EL (cell line): ENCODE data around the gene LCE1E.

Source experiments
- DNase-seq: peaks from one replicate; pipeline ENCODE4 v3.0.0-alpha.2; 2016

The LCE1E gene, protein sequence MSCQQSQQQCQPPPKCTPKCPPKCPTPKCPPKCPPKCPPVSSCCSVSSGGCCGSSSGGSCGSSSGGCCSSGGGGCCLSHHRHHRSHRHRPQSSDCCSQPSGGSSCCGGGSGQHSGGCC

DNA sequence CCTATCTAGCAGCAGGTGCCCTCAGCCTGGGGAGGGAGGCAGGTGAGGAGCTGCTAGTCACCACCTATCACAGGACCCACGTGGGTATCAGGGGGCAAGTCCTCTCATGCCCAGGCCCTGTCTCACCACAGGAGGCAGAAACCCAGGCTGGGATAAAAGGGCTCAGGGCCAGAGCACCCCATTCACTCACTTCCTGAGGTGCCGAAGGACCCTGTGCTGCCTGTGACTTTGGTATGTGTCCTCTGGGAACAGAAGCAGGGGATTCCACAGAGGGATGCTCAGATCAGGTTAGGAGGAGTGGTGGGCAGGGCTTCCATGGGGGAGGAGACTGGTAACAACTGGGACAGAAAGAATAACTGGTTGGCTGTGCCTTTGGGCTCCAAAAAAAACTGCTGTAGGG, at the start of gene LCE1E:
Gene LCE1E, plus strand, starts transcription at position 181 of the 400 bp plus-strand sequence. CDS start 1,043 bp downstream, outside the sequence.
- DNase-seq = no peak

GRCh38 chr1:152737997-152738396, 48.1 kb upstream of the LCE1E start:
- DNase-seq = no peak

DNA sequence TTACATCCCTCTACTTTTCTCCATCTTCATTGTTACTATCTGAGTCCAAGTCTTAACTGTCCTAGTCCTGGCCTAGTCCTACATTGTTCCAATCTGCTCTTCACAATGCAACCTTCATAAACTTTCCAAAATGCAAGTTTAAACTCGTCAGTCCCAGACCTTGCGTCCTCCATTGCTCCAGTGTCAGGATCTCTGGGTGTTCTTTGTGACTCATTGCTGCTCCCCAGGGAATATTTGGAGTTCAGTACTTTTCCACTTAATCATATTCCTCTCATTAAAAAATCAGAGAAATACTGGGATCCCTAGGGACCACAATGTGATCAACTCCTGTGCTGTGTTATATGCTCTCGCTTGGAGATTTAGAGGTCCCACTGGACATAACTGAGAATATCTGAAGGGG, 46.2 kb upstream of the LCE1E start:
- no peak for DNase-seq

GRCh38 chr1:152741656-152742055, 44.4 kb upstream of the LCE1E start:
- no peak for DNase-seq

GRCh38 chr1:152743371-152744145, 42.5 kb upstream of the LCE1E start:
- DNase-seq = no peak

DNA sequence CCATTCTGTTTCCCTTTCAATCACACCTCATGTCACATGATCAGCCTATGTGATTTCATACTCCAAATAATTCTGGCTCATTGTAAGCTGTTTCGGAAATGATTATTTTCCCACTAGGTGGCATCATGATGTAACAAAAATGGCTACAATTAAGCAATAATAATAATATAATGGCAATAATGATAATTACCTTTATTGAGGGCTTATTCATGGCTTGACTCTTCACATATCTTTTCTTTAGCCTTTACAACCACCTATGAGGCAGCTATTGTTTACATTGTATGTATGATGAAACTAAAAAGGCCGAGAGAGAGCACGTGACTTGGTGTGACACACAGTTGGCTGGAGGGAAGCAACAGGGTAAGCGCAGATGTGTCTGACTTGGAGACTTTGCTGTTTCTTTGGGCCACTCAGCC, 40.8 kb upstream of the LCE1E start:
- DNase-seq = peak; percentile 68

GRCh38 chr1:152745765-152746444, 40.2 kb upstream of the LCE1E start:
- DNase-seq = no peak

- peak; percentile 13 for DNase-seq
Observed at GRCh38 chr1:152747831-152748230, 38.2 kb upstream of the LCE1E start.

GRCh38 chr1:152752225-152752624, 33.8 kb upstream of the LCE1E start:
- peak; percentile 88 for DNase-seq

DNA sequence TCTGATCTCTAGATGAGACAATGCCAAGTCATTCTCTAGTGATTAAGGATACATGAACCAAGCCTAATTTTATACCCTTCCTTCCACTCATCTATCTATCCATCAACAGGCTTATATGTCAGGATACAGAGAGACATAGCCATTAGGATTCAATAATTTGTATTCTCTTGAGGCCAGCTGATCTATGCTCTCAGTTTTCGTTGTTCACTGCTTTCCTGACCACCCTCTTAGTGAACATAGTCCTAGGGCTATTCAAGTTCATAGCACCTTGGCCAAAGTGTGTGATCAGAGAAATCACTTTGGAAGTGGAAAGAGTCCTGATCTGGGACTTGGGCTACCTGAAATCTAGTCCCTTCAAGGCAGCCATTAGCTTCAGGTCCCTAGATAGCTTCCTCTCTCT, 32.5 kb upstream of the LCE1E start:
- DNase-seq = no peak

DNA sequence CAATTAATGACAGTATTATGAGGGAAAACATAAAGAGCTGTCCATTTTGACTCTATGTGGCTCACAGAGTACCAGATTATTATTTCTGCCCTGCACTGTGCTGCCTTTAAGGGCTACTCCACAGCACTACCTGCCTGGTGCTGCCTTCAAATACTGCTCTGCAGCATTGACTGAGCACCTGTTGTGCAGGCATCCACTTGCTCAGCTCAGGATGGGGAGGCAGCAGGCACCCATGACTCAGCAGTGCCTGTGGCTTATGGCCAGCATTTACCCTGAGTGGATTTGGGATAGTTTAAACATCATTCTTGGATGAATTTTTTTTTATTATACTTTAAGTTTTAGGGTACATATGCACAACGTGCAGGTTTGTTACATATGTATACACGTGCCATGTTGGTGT, 29.2 kb upstream of the LCE1E start:
- no peak for DNase-seq

DNA sequence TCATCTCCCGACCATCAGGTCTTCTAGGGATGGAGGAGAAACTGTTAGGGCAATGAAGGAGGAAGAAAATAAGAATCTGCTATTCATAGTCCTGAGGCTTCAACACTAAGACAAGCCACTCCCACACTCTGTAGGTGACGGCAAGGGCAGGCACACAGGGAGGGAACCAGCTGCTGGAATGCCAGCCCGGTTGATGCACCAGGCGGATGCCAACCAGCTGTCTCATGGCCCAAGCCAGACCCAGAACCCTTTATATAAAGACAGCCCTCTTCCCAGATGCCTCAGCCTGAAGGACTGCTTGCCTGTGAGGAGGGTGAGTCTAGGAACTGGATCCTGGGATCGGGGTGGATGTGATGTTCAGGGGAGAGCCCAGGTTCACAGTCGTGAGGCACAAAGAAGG, 28.3 kb upstream of the LCE1E start, which contains the start of gene KPRP:
Gene KPRP, plus strand, starts transcription at position 279 of the 400 bp plus-strand sequence. CDS start 1,564 bp downstream, outside the sequence.
- DNase-seq = no peak

DNA sequence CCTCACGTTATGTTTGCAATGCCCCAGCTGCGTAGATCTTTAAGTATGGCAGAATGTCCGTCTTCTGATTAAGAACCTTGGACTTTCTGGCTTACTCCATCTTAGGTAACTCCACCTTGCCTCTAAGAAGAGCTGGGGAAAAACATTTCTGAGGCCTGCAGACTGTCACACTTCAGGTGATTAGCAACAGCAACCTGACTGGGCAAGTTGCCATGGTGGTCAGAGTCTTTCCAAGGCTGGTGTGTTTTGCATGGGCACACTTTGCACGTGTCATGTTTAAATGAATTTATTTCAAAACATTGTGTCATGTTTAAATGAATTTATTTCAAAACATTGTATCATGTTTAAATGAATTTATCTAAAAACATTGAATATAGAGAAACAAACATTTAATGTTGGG, 27.4 kb upstream of the LCE1E start:
- no peak for DNase-seq

DNA sequence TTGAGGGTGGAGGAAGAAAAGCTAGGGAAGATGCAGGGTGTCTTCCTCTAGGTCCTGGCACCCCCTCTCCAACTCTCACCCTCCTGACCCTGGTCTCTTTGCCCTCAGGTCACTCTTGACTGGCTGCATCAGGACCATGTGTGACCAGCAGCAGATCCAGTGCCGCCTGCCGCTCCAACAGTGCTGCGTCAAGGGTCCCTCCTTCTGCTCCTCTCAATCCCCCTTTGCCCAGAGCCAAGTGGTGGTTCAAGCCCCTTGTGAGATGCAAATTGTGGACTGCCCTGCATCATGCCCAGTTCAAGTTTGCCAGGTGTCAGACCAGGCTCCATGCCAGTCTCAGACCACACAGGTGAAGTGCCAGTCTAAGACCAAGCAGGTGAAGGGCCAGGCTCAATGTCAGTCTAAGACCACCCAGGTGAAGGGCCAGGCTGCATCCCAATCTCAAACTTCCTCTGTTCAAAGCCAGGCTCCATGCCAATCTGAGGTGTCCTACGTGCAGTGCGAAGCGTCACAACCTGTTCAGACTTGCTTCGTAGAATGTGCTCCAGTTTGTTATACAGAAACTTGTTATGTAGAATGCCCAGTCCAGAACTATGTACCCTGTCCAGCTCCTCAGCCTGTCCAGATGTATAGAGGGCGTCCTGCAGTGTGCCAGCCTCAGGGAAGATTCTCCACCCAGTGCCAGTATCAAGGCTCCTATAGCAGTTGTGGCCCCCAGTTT, 26.4 kb upstream of the LCE1E start:
- no peak for DNase-seq

- no peak for DNase-seq
Observed at GRCh38 chr1:152760551-152761190, 25.4 kb upstream of the LCE1E start.

DNA sequence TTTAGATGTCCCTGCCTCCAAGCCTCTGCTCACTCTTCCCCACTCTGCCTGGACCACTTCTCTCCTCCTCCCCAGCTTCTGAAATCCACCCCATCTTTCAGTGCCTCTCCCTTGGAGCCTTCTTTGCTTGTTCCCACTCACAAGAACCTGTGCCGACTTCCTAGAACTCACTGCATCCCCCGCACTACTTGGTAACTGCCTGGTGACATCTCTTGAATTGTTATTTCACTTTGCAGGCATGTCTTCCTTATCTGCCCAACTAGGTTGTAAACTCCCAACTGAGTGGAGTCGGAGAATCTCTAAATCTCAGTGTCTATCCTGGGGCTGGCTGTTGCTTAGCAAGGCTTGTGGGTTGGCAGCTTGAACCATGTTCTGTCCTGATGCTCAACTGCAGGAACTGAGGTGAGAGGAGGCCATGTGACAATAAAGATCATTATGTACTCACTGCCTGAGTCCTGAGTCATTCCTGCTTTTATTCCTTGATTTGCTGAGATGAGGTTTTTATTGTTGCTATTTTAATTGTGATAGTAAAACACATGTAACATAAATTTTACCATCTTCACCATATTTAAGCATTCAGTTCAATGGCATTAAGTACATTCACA, 24.3 kb upstream of the LCE1E start:
- DNase-seq = no peak

DNA sequence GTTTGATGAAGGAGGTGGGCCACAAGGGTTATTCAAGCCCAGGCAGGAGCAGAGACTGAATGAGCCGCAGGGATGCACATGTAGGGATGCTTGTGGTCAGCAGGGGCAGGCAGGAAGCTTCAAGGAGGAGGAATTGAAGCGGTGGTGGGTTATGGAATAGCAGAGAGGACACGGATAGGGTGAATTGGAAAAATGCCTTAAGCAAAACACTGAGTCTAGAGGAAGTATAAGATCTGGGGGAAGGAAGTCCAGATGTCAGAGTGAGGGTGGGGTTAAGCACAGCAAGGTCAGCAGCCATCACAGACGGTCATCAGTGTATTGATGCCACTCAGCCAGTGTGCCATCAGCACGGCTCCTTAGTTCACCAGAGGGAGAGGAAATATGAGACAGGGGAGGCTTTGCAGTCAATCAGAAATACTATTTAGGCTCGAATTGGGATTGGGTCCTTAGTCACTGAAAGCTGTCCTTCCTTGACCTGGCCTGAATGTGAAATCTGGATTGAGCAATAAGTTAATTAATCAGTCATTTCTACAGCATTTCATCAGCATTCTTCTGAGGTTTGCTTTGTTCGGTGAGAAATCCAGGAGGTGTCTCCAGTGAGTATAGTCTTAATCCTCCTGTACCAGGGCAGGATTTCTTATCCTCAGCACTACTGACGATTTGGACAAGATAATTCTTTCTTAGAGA, 17.1 kb upstream of the LCE1E start:
- peak; percentile 37 for DNase-seq

- DNase-seq = no peak
Observed at GRCh38 chr1:152770411-152770810, 15.6 kb upstream of the LCE1E start.

- DNase-seq = no peak
Observed at GRCh38 chr1:152774875-152775274, 11.2 kb upstream of the LCE1E start, which contains the start of gene LCE1F. Gene LCE1F, plus strand, starts transcription at chr1:152775140. Its CDS starts 1,232 bp downstream, at chr1:152776372.

DNA sequence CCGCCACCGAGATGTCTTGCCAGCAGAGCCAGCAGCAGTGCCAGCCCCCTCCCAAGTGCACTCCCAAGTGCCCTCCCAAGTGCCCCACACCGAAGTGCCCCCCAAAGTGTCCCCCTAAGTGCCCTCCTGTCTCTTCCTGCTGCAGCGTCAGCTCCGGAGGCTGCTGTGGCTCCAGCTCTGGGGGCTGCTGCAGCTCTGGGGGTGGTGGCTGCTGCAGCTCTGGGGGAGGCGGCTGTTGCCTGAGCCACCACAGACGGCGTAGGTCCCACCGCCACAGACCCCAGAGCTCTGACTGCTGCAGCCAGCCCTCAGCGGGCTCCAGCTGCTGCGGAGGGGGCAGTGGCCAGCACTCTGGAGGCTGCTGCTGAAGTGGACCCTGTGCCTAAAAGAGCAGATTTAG, 9.7 kb upstream of the LCE1E start:
- DNase-seq = no peak

DNA sequence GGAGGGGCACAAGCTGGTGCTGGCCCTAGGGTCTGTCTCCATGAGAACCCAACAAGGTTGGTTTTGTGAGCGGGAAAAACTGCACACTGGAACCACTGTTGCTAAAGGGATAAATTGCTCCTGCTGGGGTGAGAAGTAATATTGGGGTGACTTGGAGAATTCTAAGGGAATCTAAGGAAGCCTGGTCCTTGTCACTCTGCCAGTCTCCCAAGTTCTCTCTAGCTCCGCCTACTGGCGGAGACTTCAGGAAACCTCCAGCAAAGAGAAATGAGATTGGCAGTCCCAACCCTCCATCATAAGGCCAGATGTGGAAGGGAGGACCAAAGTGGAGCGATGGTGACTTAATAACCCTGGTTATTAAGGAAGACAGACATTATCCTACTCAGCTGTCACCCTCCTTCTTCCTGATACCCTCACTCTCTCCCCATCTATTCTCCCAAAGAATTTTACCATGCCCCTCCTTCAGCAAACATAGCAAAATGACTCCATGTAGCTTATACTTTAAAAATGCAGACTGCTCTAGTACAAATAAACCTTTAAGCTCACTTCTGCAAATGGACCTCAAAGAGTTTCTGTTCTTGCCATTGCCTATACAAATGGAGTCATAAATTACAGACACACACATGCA, 8.4 kb upstream of the LCE1E start:
- peak; percentile 46 for DNase-seq
